ENCODE measurements around the gene COX6B1.
A peak's percentile ranks its signal among the peaks of the same experiment; 100 is the strongest.
"Not testable (repeated sequence)": the region's sequence is repeated elsewhere in the genome, so short reads cannot be mapped to it uniquely, and the experiment has no call there.

COX6B1 gene

DNA sequence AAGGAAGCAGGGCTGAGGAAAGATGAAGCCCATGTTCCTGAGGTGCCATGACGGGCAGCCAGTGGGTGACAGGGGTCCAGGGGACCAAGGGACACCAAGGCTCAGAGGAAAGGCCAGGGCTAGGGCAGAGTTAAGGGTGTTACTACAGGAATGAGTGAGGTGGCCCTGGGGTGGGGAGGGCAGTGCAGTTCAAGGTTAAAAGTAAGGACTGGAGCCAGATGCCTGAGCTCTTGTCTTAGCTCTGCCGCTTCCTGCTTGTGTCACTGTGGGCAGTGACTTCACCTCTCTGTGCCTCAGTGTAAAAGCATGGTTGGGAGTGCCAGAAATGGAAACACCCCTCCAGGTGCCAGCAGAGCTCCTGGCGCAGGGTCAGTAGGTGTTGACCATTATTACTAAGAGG, 11.5 kb upstream of the COX6B1 start:
- DNase-seq: no peak

DNA sequence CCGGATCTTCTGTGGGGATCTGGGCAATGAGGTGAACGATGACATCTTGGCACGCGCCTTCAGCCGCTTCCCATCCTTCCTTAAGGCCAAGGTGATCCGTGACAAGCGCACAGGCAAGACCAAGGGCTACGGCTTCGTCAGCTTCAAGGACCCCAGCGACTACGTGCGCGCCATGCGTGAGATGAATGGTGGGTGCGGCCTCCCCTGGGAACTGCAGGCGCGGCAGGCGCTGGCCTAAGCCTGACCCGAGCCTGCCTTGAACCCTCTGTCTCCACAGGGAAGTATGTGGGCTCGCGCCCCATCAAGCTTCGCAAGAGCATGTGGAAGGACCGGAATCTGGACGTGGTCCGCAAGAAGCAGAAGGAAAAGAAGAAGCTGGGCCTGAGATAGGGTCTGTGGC, 11.0 kb upstream of the COX6B1 start:
- DNase-seq: no peak

DNA sequence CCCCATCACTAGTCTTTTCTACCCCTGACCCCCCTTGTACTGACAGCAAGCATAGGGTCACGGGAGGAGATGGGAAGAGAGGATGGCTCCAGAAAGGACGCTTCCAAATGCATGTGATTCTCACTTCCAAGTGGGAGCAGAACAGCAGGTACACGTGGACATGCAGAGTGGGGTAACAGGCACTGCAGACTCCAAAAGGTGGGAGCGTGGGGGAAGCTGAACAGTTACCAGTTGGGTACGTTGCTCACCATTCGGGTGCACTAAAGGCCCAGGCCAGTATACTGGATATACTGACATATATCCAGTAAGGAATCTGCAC, 8.8 kb upstream of the COX6B1 start:
- no peak for DNase-seq

DNA sequence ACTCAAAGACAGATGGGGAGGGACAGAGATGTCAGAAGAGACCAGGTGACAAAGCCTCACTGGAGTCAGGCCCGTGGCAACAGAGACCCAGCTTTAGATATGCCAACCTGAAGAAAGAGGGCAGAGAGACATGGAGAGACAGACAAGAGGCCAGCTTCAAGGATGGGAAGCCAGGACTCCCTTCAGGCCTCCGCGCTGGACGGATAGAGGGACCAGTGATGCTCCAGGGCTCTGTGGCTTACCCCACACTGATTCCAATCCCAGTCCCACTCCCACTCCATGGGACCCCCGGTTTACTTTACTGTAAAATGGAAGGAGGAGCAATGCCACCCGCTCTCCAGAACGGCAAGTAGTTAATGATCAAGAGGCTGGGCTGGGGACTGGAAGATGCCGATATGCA, 8.3 kb upstream of the COX6B1 start:
- no peak for DNase-seq

DNA sequence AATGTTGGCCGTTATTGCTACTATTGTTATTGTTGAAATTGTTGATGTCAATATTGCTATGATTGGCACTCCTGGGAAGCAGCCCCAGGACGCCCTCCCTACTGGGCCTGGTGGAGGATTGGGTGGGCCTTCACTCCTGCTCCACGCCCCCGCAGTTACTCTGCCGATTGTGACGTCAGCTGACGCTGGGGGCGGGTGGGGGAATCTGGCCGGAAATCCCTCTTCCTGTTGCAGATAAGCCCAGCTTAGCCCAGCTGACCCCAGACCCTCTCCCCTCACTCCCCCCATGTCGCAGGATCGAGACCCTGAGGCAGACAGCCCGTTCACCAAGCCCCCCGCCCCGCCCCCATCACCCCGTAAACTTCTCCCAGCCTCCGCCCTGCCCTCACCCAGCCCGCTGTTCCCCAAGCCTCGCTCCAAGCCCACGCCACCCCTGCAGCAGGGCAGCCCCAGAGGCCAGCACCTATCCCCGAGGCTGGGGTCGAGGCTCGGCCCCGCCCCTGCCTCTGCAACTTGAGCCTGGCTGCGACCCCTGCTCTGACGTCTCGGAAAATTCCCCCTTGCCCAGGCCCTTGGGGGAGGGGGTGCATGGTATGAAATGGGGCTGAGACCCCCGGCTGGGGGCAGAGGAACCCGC, 6.5 kb upstream of the COX6B1 start, which contains the start of gene ETV2:
Gene ETV2 (plus strand): TSS at position 231 of the 637 bp plus-strand sequence. CDS start 716 bp downstream, outside the sequence.
- no peak for DNase-seq

DNA sequence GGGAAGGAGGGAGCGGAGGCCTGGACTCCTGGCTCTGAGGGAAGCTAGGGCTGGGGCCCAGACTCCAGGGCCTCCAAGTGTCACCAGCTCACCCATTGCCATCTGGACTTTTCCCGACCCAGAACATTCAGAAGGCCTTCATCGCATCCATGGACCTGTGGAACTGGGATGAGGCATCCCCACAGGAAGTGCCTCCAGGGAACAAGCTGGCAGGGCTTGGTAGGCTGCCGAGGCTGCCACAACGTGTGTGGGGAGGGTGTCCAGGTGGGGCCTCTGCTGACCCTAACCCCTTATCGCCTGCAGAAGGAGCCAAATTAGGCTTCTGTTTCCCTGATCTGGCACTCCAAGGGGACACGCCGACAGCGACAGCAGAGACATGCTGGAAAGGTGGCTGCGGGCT, 5.8 kb upstream of the COX6B1 start:
- no peak for DNase-seq

DNA sequence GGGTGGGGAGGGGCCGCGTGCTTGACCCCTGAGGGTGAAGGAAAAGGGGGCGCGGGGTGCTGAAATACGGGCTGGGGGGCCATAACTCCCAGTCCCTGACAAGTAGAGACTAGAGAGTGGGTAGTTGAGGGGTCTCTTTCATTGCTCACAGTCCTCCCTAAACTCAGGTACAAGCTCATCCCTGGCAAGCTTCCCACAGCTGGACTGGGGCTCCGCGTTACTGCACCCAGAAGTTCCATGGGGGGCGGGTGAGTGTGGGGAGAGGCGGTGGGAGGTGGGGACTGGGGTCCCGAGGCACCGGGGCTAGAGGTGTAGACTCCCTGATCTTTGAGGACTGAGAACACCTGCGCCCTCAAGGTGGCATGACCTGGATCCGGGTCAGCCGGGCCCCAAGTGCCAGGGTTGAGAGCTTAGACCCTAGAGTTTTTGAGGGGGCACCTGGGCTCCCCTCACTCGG, 5.3 kb upstream of the COX6B1 start:
- no peak for DNase-seq

DNA sequence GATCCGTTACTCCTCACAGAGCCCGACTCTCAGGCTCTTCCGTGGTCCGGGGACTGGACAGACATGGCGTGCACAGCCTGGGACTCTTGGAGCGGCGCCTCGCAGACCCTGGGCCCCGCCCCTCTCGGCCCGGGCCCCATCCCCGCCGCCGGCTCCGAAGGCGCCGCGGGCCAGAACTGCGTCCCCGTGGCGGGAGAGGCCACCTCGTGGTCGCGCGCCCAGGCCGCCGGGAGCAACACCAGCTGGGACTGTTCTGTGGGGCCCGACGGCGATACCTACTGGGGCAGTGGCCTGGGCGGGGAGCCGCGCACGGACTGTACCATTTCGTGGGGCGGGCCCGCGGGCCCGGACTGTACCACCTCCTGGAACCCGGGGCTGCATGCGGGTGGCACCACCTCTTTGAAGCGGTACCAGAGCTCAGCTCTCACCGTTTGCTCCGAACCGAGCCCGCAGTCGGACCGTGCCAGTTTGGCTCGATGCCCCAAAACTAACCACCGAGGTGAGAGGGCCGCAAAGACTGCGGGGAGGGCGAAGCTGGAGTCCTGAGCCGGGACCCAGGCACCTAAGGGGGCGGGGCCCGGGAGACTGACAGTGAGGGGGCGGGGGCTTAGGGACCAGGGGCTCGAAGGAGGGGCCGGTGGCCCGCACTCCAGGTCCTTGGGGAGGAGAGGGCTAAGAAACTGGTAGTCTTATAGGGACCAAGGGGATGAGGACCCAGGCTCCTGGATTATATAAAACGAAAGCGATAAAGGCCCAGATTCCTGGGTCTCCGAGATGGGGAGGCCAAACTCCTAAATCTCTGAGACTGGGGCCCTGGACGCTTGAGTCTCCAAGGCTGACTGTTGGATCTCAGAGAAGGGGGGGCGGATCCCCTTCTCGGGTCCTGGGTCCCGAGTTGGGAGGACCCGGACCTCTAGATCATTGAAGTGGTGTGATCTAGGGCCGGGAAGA, 4.6 kb upstream of the COX6B1 start:
- no peak for DNase-seq

DNA sequence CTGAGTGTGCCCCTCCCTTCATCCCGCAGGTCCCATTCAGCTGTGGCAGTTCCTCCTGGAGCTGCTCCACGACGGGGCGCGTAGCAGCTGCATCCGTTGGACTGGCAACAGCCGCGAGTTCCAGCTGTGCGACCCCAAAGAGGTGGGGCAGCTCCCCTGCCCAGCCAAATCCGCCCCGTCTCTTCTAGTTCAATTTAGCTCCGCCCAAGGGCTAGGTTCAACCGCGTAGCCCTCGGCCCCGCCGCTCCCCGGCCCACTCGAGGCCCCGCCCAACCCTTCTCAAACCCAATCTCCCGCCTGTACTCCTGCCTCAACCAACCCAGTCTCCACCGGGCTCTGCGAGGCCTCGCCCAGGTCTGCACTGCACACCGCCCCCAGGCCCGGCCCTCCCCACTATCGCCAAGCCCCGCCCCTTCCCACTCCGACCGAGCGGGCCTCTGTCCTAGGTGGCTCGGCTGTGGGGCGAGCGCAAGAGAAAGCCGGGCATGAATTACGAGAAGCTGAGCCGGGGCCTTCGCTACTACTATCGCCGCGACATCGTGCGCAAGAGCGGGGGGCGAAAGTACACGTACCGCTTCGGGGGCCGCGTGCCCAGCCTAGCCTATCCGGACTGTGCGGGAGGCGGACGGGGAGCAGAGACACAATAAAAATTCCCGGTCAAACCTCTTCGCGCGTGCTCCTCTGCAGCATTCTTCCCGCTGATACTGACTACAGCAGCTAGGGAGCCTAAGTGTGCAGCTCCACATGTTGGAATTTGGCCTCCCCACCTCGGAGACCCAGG, 3.7 kb upstream of the COX6B1 start:
- DNase-seq: peak; percentile 40

DNA sequence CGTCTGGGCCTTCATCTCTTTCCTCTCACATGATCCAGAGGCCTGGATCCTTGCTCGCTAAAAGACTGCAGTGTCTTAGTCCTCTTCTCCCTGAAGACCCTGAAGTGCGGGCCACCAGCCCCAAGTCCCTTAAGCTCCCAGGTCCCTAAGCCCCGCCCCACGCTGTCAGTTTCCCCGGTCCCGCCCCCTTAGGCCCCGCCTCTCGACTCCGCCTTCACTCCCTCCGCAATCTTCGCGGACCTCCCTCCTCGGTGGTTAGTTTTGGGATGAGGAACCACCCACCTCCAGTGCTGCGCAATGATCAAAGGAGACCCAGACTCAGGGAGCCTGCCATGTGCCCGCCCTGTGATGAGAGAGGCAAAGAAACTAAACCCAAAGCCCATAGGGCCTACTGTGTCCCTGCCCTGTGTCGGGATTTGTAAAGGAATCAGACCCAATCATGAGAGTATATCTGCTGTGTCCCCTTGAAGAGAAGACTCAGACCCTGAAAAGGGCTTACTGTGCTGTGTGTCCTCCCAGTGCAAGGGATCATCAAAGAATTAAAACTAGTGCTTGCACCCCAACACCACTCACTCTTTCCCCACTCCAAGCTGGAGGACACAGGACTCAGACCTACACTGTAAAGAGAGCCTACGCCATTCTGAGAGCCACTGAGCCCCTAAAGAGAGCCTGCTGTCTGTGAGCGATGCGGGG, 3.0 kb upstream of the COX6B1 start:
- no peak for DNase-seq

DNA sequence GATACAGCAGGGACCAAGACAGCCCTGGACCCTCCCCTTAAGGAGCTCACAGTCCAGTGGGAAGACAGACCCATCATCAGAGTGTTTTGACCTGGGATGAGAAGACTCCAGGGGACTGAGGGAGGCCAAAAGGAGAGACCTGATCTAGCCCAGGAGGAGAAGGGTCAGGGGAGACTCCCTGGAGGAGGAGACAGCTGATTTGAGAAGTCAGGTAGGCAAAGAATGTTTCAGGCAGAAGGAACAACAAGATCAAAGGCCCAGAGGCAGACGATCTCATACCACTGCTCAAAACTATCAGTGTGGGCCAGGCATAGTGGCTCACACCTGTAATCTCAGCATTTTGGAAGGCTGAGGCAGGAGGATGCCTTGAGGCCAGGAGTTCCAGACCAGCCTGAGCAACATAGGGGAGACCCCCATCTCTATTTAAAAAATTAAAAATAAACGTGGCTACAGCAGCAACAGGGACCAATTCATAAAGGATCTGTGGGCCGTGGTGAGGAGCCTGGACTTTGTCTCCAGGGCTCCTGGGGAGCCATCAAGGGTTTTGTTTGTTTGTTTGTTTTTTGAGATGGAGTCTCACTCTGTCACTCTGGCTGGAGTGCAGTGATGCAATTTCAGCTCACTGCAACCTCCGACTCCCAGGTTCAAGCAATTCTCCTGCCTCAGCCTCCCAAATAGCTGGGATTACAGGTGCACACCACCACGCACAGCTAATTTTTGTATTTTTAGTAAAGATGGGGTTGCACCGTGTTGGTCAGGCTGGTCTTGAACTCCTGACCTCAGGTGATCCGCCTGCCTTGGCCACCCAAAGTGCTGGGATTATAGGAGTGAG, 2.2 kb upstream of the COX6B1 start:
- DNase-seq: no peak

DNA sequence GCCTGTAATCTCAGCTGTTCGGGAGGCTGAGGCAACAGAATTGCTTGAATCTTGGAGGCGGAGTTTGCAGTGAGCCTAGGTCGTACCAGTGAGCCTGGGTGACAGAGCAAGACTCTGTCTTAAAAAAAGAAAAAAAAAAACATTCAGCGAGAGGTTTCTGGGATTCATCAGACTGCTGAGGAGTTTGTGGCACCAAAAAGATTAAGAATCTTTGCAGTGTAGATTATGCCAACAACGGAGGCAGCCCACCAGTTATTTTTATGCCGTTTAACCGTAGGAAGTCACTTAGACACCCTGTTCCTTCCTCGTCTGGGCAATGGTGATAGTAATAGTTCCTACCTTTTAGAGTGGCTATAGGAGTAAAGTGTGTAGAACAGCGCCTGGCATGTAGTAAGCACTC, 2.5 kb downstream of the COX6B1 start:
- no peak for DNase-seq

DNA sequence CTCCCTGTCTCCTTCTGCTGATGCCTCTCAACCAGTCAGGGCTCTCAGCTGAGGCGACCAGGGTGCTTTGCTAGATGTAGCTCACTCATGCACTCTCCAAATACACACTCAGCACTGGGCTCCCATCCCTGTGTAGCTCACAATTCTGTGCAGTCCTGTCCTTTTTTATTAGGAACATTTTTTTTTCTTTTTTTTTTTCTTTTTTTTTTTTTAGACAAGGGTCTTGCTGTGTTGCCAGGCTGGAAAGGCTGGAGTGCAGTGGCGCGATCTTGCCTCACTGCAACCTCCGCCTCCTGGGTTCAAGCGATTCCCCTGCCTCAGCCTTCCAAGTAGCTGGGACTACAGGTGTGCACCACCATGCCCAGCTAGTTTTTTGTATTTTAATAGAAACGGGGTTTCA, 6.7 kb downstream of the COX6B1 start:
- not testable (repeated sequence) for DNase-seq

DNA sequence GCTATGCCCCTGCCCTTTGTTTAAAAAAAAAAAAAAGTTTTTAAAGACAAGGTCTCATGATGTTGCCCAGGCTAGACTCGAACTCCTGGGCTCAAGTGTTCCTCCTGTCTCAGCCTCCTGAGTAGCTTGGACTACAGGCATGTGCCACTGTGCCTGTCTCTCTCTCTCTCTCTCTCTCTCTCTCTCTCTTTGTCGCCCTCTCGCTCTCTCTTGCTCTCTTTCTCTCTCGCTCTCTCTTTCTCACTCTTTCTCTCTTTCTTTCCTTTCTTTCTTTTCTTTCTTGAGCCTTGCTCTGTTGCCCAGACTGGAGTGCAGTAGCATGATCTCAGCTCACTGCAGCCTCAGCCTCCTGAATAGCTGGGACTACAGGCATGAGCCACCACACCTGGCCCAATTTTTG, 7.5 kb downstream of the COX6B1 start:
- DNase-seq: no peak

DNA sequence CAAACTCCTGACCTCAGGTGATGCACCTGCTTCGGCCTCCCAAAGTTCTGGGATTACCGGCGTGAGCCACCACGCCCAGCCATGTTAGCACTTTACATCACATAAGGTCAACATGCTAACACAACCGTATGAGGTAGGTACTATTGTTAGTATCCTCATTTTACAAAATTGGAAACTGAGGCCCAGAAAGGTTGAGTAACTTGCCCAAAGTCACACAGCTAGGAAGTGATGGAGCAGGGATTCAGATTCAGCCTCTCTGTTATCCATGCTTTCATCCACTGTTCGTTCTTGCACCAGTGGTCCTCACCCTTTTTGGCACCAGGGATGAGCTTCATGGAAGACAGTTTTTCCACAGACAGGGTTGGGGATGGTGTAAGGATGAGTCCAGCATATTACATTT, 8.6 kb downstream of the COX6B1 start:
- DNase-seq: no peak

DNA sequence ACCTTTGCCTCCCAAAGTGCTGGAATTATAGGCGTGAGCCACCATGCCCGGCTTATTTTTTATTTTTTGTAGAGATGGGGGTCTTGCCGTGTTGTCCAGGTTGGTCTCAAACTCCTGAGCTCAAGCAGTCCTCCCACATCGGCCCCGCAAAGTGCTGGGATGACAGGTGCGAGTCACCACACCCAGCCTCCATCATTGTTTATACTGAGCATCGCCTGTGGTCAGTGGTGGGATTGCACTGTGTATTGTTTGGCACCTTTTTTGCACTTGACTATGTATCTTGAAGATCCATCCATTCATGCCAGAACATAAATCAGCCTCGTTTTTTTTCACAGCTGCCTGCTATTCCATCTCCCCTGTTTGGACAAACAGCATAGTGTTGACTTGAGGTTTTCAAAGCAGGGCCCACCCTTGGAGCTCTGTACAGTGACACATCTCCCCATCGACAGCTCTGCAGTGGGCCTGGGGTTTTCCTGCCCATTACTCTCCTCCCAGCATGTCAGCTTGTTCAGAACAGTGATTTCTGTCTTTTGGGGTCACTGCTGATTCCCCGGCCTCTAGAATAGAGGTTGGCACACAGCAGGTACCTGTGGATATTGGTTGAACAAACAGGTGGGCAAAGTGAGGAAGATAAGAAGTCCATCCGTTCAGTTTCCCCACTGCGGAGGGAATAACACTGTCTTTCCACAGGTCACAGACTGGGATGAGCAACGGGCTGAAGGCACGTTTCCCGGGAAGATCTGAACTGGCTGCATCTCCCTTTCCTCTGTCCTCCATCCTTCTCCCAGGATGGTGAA, 10.0 kb downstream of the COX6B1 start:
- no peak for DNase-seq

DNA sequence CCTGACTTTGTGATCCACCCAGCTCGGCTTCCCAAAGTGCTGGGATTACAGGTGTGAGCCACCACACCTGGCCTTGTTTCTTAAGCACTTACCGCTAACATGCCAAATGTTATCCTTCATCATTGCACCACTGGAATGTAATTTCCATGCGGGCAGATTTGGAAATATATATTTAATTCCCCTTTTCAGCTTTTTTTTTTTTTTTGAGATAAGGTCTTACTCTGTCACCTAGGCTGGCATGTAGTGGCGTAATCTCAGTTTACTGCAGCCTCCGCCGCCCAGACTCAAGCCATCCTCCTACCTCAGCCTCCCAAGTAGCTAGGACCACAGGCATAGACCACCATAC, 13.8 kb downstream of the COX6B1 start:
- no peak for DNase-seq

DNA sequence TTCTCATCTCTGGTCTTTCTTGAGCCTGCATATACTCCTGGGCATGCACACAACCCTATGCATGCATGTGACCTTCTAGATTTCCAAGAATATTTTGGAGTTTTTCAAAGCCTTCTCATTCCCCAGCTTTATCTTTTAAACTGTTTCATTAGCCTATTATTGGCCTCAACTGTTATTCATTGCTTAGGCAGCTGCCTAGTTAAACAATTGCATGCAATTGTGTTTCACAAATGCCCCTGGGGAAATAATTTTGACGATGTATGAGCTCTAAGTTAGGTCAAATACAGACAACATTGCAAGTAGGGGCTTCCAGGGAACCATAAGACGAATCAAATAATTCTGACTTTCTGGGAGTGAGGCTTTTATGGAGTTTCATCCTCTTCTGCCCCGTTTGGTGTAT, 15.9 kb downstream of the COX6B1 start:
- no peak for DNase-seq

DNA sequence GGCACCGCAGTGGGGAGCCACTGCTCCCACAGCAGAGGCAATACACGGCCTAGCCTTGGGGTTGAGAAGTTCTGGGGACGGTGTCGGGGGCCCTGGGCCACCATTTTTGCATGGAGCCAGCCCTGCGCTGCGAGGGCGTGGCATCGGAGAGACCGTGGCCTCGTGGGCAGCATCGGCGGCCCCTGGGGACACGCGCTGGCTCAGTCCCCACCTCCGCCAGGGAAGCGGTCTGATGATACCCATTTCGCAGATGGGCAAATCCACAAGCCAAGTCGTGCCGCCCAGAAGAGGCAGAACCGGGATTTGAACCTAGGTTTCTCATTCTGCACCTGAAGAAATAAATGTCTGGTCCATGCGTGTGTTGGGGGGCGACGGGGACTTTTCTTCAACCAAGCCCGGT, 17.0 kb downstream of the COX6B1 start:
- DNase-seq: no peak

DNA sequence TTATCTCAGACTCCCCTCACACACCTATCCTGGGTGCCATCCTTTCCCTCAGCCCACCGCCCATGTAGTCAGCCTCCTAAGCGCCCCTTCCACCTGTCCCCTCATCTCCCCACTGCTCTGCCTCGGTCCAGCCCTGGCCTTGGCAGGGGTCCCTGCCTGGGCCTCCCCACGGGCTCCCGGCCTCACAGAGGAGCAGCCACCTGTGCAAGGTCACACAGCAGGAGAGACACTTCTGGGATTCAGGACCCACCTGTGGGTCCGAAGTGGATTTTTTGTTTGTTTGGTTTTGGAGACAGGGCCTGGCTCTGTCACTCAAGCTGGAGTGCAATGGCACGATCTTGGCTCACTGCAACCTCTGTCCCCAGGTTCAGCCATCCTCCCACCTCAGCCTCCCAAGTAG, 17.5 kb downstream of the COX6B1 start:
- DNase-seq: no peak

DNA sequence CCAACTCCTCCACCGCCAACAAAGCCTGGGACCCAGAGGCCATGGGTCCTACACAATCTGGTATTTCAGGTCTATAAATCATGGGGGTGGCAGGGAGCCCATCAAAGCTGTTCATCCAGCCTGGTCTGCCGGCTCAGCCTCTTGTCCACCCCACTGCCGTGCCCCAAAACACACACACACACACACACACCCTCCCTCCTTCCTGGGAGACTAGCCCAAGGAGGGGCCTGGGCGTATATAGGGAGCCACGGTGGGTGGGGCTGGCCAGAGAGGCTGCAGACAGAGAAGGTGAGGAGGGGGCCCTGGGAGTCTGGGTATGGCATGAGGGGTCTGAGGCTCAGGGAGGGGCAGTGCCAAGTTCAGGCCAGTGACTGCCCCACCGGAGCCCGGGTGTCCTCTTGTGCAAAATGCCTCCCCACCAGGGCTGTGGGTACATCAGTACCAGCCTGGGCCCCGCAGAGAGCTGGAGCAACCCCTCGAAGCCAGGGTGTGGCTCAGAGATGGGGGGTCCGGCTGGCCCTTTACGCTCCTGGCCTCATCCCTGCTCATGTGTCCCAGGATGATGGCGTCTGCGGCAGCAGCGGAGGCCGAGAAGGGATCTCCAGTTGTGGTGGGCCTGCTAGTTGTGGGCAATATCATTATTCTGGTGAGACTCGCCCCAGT, 18.3 kb downstream of the COX6B1 start, which contains the start of gene UPK1A:
Gene UPK1A (plus strand): TSS at position 267 of the 663 bp plus-strand sequence. CDS start 296 bp downstream, at position 563.
- no peak for DNase-seq
